ENCODE results near the gene SCYGR2. TPM values are rescaled to one million over a fixed set of nuclear protein-coding genes. Genes with fewer than 3 reads are reported as not detected.

Gene SCYGR2
- total RNA-seq, 1 experiment from 2014 or later: not detected

DNA sequence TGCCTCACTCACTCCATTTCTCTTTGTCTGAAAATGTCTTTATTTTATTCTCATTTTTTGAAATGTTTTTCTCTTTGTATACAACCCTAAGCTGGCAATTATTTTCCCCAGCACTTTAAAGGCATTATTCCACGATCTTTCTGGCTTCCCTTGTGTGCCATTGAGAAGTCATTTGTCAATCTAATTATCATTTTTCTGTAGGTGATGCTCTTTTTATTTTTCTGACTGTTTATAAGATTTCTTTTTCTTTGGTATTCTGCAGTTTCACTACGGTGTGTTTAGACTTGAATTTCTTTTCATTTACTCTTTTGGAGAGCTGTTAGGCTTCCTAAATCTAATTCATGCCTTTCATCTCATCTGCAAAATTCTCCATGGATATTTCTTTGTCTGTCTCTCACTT, 26.7 kb downstream of the SCYGR2 start:
- Histone ChIP-seq H3K4me1 (ENCODE audit: control insufficient read depth, insufficient read depth, low read length) (no peaks in the 10 kb centered on the region), H3K4me3 (ENCODE audit: low read depth in 2 of 2, low read length in 2 of 2) (no peak overlapping the region), H3K27ac (ENCODE audit: low read length) (no peak overlapping the region), H3K27me3 (ENCODE audit: control insufficient read depth, insufficient read depth, low read length) (peaks cover 4% of the 10 kb centered on the region; the same call in 1 of the 2 replicates), H3K9me3 (ENCODE audit: control insufficient read depth, insufficient read depth, low read depth, low read length) (no peaks in the 10 kb centered on the region), H3K36me3 (ENCODE audit: control insufficient read depth, insufficient read depth, low read length) (no peaks in the 10 kb centered on the region)
- no peak for DNase-seq (ENCODE audit: low read depth, low spot score)
- ChIA-PET POLR2A (no interaction called here), CTCF (no interaction called here)
- BruUV-seq (replicated peaks): no TSS peak
- TF ChIP-seq TCF7L2 (IDR thresholded peaks at IDR 0.05; ENCODE audit: low read depth, low read length) (no peak), SIN3A (IDR thresholded peaks at IDR 0.05; ENCODE audit: borderline replicate concordance, insufficient read depth, low read depth, low read length) (no peak), POLR2AphosphoS5 (IDR thresholded peaks at IDR 0.05; ENCODE audit: low read depth, low read length) (no peak)
- TF ChIP-seq, protein P1, sequence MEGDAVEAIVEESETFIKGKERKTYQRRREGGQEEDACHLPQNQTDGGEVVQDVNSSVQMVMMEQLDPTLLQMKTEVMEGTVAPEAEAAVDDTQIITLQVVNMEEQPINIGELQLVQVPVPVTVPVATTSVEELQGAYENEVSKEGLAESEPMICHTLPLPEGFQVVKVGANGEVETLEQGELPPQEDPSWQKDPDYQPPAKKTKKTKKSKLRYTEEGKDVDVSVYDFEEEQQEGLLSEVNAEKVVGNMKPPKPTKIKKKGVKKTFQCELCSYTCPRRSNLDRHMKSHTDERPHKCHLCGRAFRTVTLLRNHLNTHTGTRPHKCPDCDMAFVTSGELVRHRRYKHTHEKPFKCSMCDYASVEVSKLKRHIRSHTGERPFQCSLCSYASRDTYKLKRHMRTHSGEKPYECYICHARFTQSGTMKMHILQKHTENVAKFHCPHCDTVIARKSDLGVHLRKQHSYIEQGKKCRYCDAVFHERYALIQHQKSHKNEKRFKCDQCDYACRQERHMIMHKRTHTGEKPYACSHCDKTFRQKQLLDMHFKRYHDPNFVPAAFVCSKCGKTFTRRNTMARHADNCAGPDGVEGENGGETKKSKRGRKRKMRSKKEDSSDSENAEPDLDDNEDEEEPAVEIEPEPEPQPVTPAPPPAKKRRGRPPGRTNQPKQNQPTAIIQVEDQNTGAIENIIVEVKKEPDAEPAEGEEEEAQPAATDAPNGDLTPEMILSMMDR (IDR thresholded peaks at IDR 0.05): no peak
- TF ChIP-seq, protein P2, sequence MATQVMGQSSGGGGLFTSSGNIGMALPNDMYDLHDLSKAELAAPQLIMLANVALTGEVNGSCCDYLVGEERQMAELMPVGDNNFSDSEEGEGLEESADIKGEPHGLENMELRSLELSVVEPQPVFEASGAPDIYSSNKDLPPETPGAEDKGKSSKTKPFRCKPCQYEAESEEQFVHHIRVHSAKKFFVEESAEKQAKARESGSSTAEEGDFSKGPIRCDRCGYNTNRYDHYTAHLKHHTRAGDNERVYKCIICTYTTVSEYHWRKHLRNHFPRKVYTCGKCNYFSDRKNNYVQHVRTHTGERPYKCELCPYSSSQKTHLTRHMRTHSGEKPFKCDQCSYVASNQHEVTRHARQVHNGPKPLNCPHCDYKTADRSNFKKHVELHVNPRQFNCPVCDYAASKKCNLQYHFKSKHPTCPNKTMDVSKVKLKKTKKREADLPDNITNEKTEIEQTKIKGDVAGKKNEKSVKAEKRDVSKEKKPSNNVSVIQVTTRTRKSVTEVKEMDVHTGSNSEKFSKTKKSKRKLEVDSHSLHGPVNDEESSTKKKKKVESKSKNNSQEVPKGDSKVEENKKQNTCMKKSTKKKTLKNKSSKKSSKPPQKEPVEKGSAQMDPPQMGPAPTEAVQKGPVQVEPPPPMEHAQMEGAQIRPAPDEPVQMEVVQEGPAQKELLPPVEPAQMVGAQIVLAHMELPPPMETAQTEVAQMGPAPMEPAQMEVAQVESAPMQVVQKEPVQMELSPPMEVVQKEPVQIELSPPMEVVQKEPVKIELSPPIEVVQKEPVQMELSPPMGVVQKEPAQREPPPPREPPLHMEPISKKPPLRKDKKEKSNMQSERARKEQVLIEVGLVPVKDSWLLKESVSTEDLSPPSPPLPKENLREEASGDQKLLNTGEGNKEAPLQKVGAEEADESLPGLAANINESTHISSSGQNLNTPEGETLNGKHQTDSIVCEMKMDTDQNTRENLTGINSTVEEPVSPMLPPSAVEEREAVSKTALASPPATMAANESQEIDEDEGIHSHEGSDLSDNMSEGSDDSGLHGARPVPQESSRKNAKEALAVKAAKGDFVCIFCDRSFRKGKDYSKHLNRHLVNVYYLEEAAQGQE (IDR thresholded peaks at IDR 0.05; ENCODE audit: insufficient read depth in 1 of 2, low read depth in 2 of 2, low read length in 1 of 2): no peak
- intact Hi-C loops (cut with micrococcal nuclease; ENCODE audit: unreplicated experiment): no loop called here
- in situ Hi-C loops (cut with HindIII; ENCODE audit: low pct_unique_long_range_greater_than_20kb, low sequenced_read_pairs): no loop called here
- ATAC-seq: no peak

DNA sequence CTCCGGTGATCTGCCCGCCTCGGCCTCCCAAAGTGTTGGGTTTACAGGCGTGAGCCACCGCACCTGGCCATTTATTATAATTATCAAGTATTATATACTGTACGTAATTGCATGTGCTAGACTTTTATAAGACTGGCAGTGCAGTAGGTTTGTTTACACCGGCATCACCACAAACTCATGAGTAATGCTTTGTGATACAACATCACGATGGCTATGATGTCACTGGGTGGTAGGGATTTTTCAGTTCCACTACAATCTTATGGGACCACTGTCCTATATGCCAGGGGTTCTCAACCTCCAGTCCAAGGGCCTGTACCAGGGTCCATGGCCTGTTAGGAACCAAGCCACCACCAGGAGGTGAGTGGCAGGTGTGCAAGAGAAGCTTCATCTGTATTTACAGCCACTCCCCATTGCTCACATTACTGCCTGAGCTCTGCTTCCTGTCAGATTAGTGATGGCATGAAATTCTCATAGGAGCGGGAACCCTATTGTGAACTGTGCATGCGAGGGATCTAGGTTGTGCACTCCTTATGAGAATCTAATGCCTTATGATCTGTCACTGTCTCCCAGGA, 28.0 kb downstream of the SCYGR2 start:
- CTCF ChIA-PET: no interaction called here
- peaks cover 9% of the 10 kb centered on the region for H3K27me3 ChIP-seq (ENCODE audit: control insufficient read depth, insufficient read depth, low read length)
- H3K27ac ChIP-seq (ENCODE audit: low read length): no peak overlapping the region
- POLR2A ChIA-PET: no interaction called here
- no peak overlapping the region for H3K4me3 ChIP-seq (ENCODE audit: low read depth in 2 of 2, low read length in 2 of 2)
- no peaks in the 10 kb centered on the region for H3K36me3 ChIP-seq (ENCODE audit: control insufficient read depth, insufficient read depth, low read length)
- in situ Hi-C loops (cut with HindIII; ENCODE audit: low pct_unique_long_range_greater_than_20kb, low sequenced_read_pairs) (no loop called here), intact Hi-C loops (cut with micrococcal nuclease; ENCODE audit: unreplicated experiment) (no loop called here)
- no peaks in the 10 kb centered on the region for H3K9me3 ChIP-seq (ENCODE audit: control insufficient read depth, insufficient read depth, low read depth, low read length)
- no peaks in the 10 kb centered on the region for H3K4me1 ChIP-seq (ENCODE audit: control insufficient read depth, insufficient read depth, low read length)
- ATAC-seq (no peak), DNase-seq (ENCODE audit: low read depth, low spot score) (peak; percentile 30)
- TF ChIP-seq, protein P1 (IDR thresholded peaks at IDR 0.05): no peak
- TF ChIP-seq TCF7L2 (IDR thresholded peaks at IDR 0.05; ENCODE audit: low read depth, low read length) (no peak), POLR2AphosphoS5 (IDR thresholded peaks at IDR 0.05; ENCODE audit: low read depth, low read length) (no peak), SIN3A (IDR thresholded peaks at IDR 0.05; ENCODE audit: borderline replicate concordance, insufficient read depth, low read depth, low read length) (no peak)
- TF ChIP-seq, protein P2 (IDR thresholded peaks at IDR 0.05; ENCODE audit: insufficient read depth in 1 of 2, low read depth in 2 of 2, low read length in 1 of 2): no peak
- no TSS peak for BruUV-seq (replicated peaks)
